ENCODE data around the gene C1QL2. TPM values are rescaled to one million over a fixed set of nuclear protein-coding genes. Genes with fewer than 3 reads are reported as not detected.

The C1QL2 gene
- total RNA-seq, 4 donors from 2014 or later: not detected

DNA sequence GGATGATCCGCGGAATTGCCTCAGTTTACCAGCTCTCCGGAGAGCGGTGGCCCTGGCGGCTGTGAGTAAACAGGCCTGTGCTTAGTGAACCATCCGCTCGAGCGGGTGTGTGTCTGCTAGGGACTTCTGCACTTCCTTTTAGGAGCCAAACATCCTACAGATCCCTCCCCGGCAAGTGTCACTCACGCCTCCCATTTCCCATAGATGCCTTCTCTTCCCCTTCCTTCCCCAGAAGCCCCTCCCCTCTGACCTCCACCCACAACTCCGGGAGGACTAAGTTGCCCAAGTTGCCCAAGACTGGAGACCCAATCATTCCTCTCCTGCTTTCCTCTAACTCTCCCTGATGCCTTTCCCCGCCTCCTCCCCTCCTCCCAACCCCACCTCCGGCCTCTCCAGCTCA, 2.9 kb downstream of the C1QL2 start:
- 1 to 6% methylated on average over 11 to 13 of the region's 13 CpGs for WGBS, 2 donors
- no peak overlapping the region for H3K4me3 ChIP-seq (replicated peaks in 1 of 3)
- H3K4me1 ChIP-seq: no peaks in the 10 kb centered on the region
- H3K36me3 ChIP-seq: no peaks in the 10 kb centered on the region
- no peaks in the 10 kb centered on the region for H3K9me3 ChIP-seq
- TF ChIP-seq, protein P1, sequence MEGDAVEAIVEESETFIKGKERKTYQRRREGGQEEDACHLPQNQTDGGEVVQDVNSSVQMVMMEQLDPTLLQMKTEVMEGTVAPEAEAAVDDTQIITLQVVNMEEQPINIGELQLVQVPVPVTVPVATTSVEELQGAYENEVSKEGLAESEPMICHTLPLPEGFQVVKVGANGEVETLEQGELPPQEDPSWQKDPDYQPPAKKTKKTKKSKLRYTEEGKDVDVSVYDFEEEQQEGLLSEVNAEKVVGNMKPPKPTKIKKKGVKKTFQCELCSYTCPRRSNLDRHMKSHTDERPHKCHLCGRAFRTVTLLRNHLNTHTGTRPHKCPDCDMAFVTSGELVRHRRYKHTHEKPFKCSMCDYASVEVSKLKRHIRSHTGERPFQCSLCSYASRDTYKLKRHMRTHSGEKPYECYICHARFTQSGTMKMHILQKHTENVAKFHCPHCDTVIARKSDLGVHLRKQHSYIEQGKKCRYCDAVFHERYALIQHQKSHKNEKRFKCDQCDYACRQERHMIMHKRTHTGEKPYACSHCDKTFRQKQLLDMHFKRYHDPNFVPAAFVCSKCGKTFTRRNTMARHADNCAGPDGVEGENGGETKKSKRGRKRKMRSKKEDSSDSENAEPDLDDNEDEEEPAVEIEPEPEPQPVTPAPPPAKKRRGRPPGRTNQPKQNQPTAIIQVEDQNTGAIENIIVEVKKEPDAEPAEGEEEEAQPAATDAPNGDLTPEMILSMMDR (IDR thresholded peaks at IDR 0.05): no peak
- no peak for TF ChIP-seq POLR2A (IDR thresholded peaks at IDR 0.05)
- DNase-seq: no peak
- H3K27ac ChIP-seq: no peak overlapping the region
- intact Hi-C loops (cut with DNase I): no loop called here
- H3K27me3 ChIP-seq: no peaks in the 10 kb centered on the region

DNA sequence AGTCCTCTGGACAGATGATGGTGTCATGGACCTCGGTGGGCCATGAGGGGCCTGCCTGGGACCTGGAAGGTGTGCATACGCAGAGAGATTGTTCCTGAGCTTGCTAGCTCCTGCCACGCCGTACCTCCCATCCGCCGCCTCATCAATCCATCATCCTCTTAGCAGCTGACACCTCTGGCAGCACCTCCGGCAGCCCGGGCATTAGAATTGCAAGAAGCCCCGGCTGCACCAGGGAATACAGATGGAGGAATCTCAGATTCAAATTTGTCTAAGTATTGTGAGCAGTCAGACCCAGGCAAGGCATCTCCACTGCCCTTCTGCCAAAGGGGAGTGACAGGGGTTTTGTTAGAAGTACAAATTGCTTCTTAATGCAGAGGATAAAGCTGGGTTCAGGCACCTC, 4.5 kb downstream of the C1QL2 start:
- H3K27me3 ChIP-seq: no peaks in the 10 kb centered on the region
- 18 to 34% methylated on average over 5 to 9 of the region's 9 CpGs for WGBS, 2 donors

DNA sequence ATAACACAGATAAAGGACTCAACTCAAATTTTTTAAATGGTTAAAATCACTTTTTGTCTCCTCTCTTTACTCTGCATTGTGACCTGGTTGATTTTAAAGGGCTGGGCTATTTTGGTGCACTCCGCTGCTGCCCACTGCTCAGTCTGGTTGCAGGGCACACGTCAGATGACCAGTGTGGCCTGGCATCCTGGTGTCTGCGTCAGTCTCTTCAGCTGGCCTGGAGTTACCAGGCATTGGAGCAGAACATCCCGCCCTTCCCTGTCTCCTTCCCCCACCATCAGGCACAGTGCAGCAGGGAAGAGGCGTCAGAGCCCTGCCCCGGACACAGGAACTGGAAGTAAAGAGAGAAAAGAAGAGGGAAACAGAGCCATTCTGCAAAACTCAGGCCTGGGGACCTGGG, 8.9 kb downstream of the C1QL2 start:
- TF ChIP-seq POLR2A (IDR thresholded peaks at IDR 0.05): no peak
- TF ChIP-seq, protein P1 (IDR thresholded peaks at IDR 0.05): no peak
- no peak overlapping the region for H3K4me3 ChIP-seq (replicated peaks in 1 of 3)
- WGBS, 2 donors: 49 to 56% methylated on average over 6 of the region's 6 CpGs
- DNase-seq: no peak
- H3K4me1 ChIP-seq: no peaks in the 10 kb centered on the region
- H3K36me3 ChIP-seq: no peaks in the 10 kb centered on the region
- H3K27ac ChIP-seq: no peak overlapping the region
- intact Hi-C loops (cut with DNase I): no loop called here
- no peaks in the 10 kb centered on the region for H3K9me3 ChIP-seq
- no peaks in the 10 kb centered on the region for H3K27me3 ChIP-seq

More for the DNA sequence above, 4.5 kb downstream of the C1QL2 start:
- no peak overlapping the region for H3K4me3 ChIP-seq (replicated peaks in 1 of 3)
- no peak for TF ChIP-seq POLR2A (IDR thresholded peaks at IDR 0.05)
- TF ChIP-seq, protein P1 (IDR thresholded peaks at IDR 0.05): no peak
- no peak for DNase-seq
- no peaks in the 10 kb centered on the region for H3K36me3 ChIP-seq
- H3K27ac ChIP-seq: no peak overlapping the region
- intact Hi-C loops (cut with DNase I): no loop called here
- H3K9me3 ChIP-seq: no peaks in the 10 kb centered on the region
- no peaks in the 10 kb centered on the region for H3K4me1 ChIP-seq

DNA sequence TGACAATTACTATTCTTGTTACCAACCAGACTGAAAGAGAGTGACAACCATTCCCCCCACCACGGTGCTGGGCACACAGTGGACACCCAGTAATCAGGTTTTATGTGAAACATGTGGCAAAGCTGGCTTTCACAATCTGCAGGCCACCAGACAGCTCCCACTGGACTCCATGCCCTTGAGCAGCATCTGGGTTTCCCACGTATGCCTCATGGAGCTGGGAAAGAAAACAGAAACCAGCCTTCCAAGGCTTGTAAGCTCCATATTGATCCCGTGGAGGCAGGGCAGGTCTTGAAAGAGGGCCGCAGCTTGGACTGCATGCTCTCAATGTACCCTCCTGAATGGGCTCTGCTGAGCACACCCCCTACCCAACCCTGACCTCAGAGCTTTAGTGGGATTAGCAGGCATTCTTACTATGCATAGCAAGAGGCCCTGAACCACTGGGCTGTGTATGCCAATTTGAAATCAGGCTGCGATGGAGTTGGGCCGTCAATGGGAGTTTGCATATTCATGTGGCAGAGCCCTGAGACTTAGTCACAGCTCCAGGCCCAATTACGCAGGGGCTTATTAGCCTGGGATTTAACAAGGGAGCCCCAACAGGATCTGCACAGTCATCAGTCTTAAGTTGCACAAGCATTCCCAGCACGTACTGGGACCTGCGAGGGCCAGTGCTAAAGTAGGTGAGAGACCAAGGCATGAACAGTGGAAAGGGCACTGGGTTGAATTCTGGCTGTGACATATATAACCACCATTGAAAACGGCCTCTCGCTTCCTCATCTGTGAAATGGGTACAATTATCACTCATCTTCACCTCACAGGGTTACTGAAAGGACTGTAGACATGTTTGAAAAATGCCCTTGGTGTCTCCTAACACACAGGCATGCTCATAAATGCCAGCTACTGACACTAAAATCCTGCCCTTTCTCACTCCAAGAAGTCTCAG, 10.5 kb downstream of the C1QL2 start:
- H3K9me3 ChIP-seq: no peaks in the 10 kb centered on the region
- intact Hi-C loops (cut with DNase I): no loop called here
- DNase-seq: no peak

More for the DNA sequence above, 10.5 kb downstream of the C1QL2 start:
- 54 to 58% methylated on average over 11 of the region's 11 CpGs for WGBS, 2 donors
- Histone ChIP-seq H3K27ac (no peak overlapping the region), H3K36me3 (no peaks in the 10 kb centered on the region), H3K4me1 (no peaks in the 10 kb centered on the region), H3K4me3 (replicated peaks in 1 of 3) (no peak overlapping the region), H3K27me3 (no peaks in the 10 kb centered on the region)
- TF ChIP-seq POLR2A (IDR thresholded peaks at IDR 0.05): no peak
- TF ChIP-seq, protein P1 (IDR thresholded peaks at IDR 0.05): no peak
